H9 (cell line): Measurements from ENCODE around the gene CDH6. TPM values are rescaled to one million over a fixed set of nuclear protein-coding genes. Genes with fewer than 3 reads are reported as not detected.

Source experiments
- DNase-seq: peaks from one replicate; pipeline ENCODE4 v3.0.0-alpha.2; 2017
- H2AFZ ChIP-seq: one replicate; pipeline ENCODE4 v1.6.1; 2013; ENCODE audit warnings: mild to moderate bottlenecking, low read length, control low read depth, moderate library complexity
- H2AK5ac ChIP-seq: 2 replicates; pipeline ENCODE4 v1.6.1; 2013; ENCODE audit warnings: low read length, control low read depth, mixed read lengths; ENCODE audit not compliant: insufficient read length
- H2BK120ac ChIP-seq: one replicate; pipeline ENCODE4 v1.6.1; 2013; ENCODE audit warnings: low read depth, mild to moderate bottlenecking, low read length, control low read depth, inconsistent platforms; ENCODE audit not compliant: poor library complexity, severe bottlenecking
- H2BK12ac ChIP-seq: 2 replicates; pipeline ENCODE4 v1.6.1; 2013; ENCODE audit warnings: low read length, control low read depth, mixed read lengths, low read depth; ENCODE audit not compliant: insufficient read length
- H2BK15ac ChIP-seq: 2 replicates; pipeline ENCODE4 v1.6.1; 2013; ENCODE audit warnings: low read depth, low read length, control low read depth
- H2BK20ac ChIP-seq: one replicate; pipeline ENCODE4 v1.6.1; 2013; ENCODE audit warnings: low read depth, mild to moderate bottlenecking, low read length, control low read depth, inconsistent platforms; ENCODE audit not compliant: poor library complexity, severe bottlenecking
- H2BK5ac ChIP-seq: 2 replicates; pipeline ENCODE4 v1.6.1; 2013; ENCODE audit warnings: low read length, control low read depth, mixed read lengths; ENCODE audit not compliant: insufficient read length
- H3K14ac ChIP-seq: 2 replicates; pipeline ENCODE4 v1.6.1; 2013; ENCODE audit warnings: low read length, control low read depth; ENCODE audit not compliant: insufficient read depth
- H3K18ac ChIP-seq: 2 replicates; pipeline ENCODE4 v1.6.1; 2013; ENCODE audit warnings: low read depth, mild to moderate bottlenecking, mixed read lengths, low read length, control low read depth; ENCODE audit not compliant: insufficient read length
- H3K23ac ChIP-seq: 2 replicates; pipeline ENCODE4 v1.6.1; 2013; ENCODE audit warnings: low read length, control low read depth, mixed read lengths, low read depth; ENCODE audit not compliant: insufficient read length
- H3K23me2 ChIP-seq: 2 replicates; pipeline ENCODE4 v1.6.1; 2013; ENCODE audit warnings: low read depth, mild to moderate bottlenecking, mixed read lengths, low read length, control low read depth; ENCODE audit not compliant: insufficient read length, poor library complexity, severe bottlenecking
- H3K27ac ChIP-seq: 2 replicates; pipeline ENCODE4 v1.5.1; 2013; ENCODE audit warnings: low read length, control low read depth, mixed read lengths, low read depth; ENCODE audit not compliant: insufficient read length
- H3K27me3 ChIP-seq: 2 replicates; pipeline ENCODE4 v1.6.1; 2013; ENCODE audit warnings: low read length, control low read depth, inconsistent platforms; ENCODE audit not compliant: insufficient read depth
- H3K4ac ChIP-seq: 2 replicates; pipeline ENCODE4 v1.6.1; 2013; ENCODE audit warnings: low read depth, mild to moderate bottlenecking, control low read depth, inconsistent platforms, low read length, moderate library complexity
- H3K4me1 ChIP-seq: 2 replicates; pipeline ENCODE4 v1.6.1; 2013; ENCODE audit warnings: low read length, control low read depth, inconsistent platforms; ENCODE audit not compliant: insufficient read depth
- H3K4me2 ChIP-seq: 2 replicates; pipeline ENCODE4 v1.6.1; 2013; ENCODE audit warnings: low read length, control low read depth, mixed read lengths; ENCODE audit not compliant: insufficient read length, insufficient read depth
- H3K56ac ChIP-seq: 2 replicates; pipeline ENCODE4 v1.6.1; 2013; ENCODE audit warnings: low read depth, mild to moderate bottlenecking, mixed read lengths, low read length, control low read depth; ENCODE audit not compliant: insufficient read length
- H3K79me1 ChIP-seq: 2 replicates; pipeline ENCODE4 v1.6.1; 2013; ENCODE audit warnings: low read depth, mild to moderate bottlenecking, moderate library complexity, low read length, control low read depth, inconsistent platforms; ENCODE audit not compliant: insufficient read depth, poor library complexity, severe bottlenecking
- H3K79me2 ChIP-seq: 2 replicates; pipeline ENCODE4 v1.6.1; 2013; ENCODE audit warnings: low read length, control low read depth, inconsistent platforms; ENCODE audit not compliant: insufficient read depth
- H3K9ac ChIP-seq: 2 replicates; pipeline ENCODE4 v1.6.1; 2013; ENCODE audit warnings: low read length, control low read depth, mixed read lengths; ENCODE audit not compliant: insufficient read length; ENCODE audit errors: extremely low read depth
- H3K9me3 ChIP-seq: one replicate; pipeline ENCODE4 v1.6.1; 2013; ENCODE audit warnings: low read depth, low read length, inconsistent platforms; ENCODE audit not compliant: control insufficient read depth
- H3T11ph ChIP-seq: one replicate; pipeline ENCODE4 v1.6.1; 2013; ENCODE audit warnings: mild to moderate bottlenecking, low read length, control low read depth, inconsistent platforms
- H4K20me1 ChIP-seq: one replicate; pipeline ENCODE4 v1.6.1; 2013; ENCODE audit not compliant: control insufficient read depth, insufficient read length, insufficient read depth
- H4K5ac ChIP-seq: 2 replicates; pipeline ENCODE4 v1.6.1; 2013; ENCODE audit warnings: low read depth, mild to moderate bottlenecking, mixed read lengths, low read length, control low read depth; ENCODE audit not compliant: insufficient read length
- H4K8ac ChIP-seq: replicated peaks from 2 replicates; pipeline ENCODE4 v1.6.1; 2013; ENCODE audit warnings: low read length, control low read depth, mixed read lengths, low read depth; ENCODE audit not compliant: insufficient read length
- H4K91ac ChIP-seq: 2 replicates; pipeline ENCODE4 v1.6.1; 2013; ENCODE audit warnings: low read depth, mild to moderate bottlenecking, moderate library complexity, mixed read lengths, low read length, control low read depth; ENCODE audit not compliant: insufficient read length
- H3K27ac Mint-ChIP-seq, 3 experiments: 2 replicates in 2 of 3; 3 replicates in 1 of 3; pipeline ENCODE4 v1.8.0; 2020 to 2021; ENCODE audit warnings: mixed read lengths in 3 of 3, mild to moderate bottlenecking in 1 of 3, moderate library complexity in 1 of 3
- H3K27me3 Mint-ChIP-seq: 2 replicates; pipeline ENCODE4 v1.8.0; 2021; ENCODE audit warnings: low read depth, mild to moderate bottlenecking, moderate library complexity, mixed read lengths
- H3K36me3 Mint-ChIP-seq, 3 experiments: 2 replicates in 2 of 3; 3 replicates in 1 of 3; pipeline ENCODE4 v1.8.0; 2020 to 2021; ENCODE audit warnings: low read depth in 3 of 3, mixed read lengths in 3 of 3; ENCODE audit not compliant: insufficient read depth in 1 of 3
- H3K4me1 Mint-ChIP-seq, 2 experiments: 2 replicates each; pipeline ENCODE4 v1.8.0; 2020; ENCODE audit warnings: mixed read lengths in 2 of 2
- H3K4me3 Mint-ChIP-seq, 2 experiments: 2 replicates in 1 of 2; 3 replicates in 1 of 2; pipeline ENCODE4 v1.8.0; 2020 to 2021; ENCODE audit warnings: mild to moderate bottlenecking in 2 of 2, mixed read lengths in 2 of 2, moderate library complexity in 1 of 2
- H3K9me3 Mint-ChIP-seq, 2 experiments: 2 replicates in 1 of 2; 3 replicates in 1 of 2; pipeline ENCODE4 v1.8.0; 2020; ENCODE audit warnings: mild to moderate bottlenecking in 2 of 2, mixed read lengths in 2 of 2, moderate library complexity in 1 of 2
- CTCF ChIP-seq: fragments of 200-600 bp; sonication (generic); conservative IDR thresholded peaks from 3 replicates; pipeline ENCODE4 v1.8.0; 2021; ENCODE audit warnings: antibody characterized with exemption, mild to moderate bottlenecking
- WGBS: extraction: QIAGEN DNeasy Blood & Tissue Kit; methylation state at CpG from one replicate; pipeline ENCODE4 v1.1.7; 2013; ENCODE audit warnings: missing lambda C conversion rate, low lambda C conversion rate, mixed read lengths; ENCODE audit not compliant: insufficient read length; ENCODE audit errors: extremely low coverage; 5-methylcytosine and 5-hydroxymethylcytosine counted together
- total RNA-seq: library from RNA; stranded (reverse); gene quantifications from 2 replicates; pipeline ENCODE4 v1.2.1, GENCODE V29; 2021

CDH6 gene
- total RNA-seq, 1 experiment from 2014 or later: 11.7 TPM

GRCh38 chr5:31244921-31245320 lies 51.4 kb downstream of the CDH6 start:
- H3K27me3 Mint-ChIP-seq: peaks cover 1% of the 10 kb centered on the region; the same call in 1 of the 2 replicates
- H2BK12ac ChIP-seq: no peak overlapping the region
- H3K4ac ChIP-seq: no peak overlapping the region
- no peak overlapping the region for H3K27ac Mint-ChIP-seq
- no peak overlapping the region for H2BK20ac ChIP-seq
- no peak overlapping the region for H3K9ac ChIP-seq
- no peak overlapping the region for H4K8ac ChIP-seq
- H2AK5ac ChIP-seq: no peak overlapping the region
- no peaks in the 10 kb centered on the region for H3K79me2 ChIP-seq
- peaks cover 0 to 2% (median 0%) of the 10 kb centered on the region in 3 experiments; a peak in 2 of 7 replicates for H3K36me3 Mint-ChIP-seq
- H3K18ac ChIP-seq: no peak overlapping the region
- no peak overlapping the region for H3K4me3 Mint-ChIP-seq
- no peaks in the 10 kb centered on the region for H3K9me3 Mint-ChIP-seq
- H3K4me2 ChIP-seq: no peak overlapping the region
- H3K27ac ChIP-seq: no peak overlapping the region
- no peaks in the 10 kb centered on the region for H3K4me1 Mint-ChIP-seq
- no peaks in the 10 kb centered on the region for H3K23me2 ChIP-seq
- no peaks in the 10 kb centered on the region for H3K4me1 ChIP-seq
- no CpG with 5 or more reads among the region's 1 CpG for WGBS
- no peaks in the 10 kb centered on the region for H3K79me1 ChIP-seq
- no peaks in the 10 kb centered on the region for H3K27me3 ChIP-seq
- no peak overlapping the region for H2AFZ ChIP-seq
- no peak overlapping the region for H4K91ac ChIP-seq
- H4K5ac ChIP-seq: no peak overlapping the region
- TF ChIP-seq CTCF: no peak
- H3T11ph ChIP-seq: no peak overlapping the region
- no peak overlapping the region for H3K56ac ChIP-seq
- H3K23ac ChIP-seq: no peak overlapping the region
- H3K9me3 ChIP-seq: no peaks in the 10 kb centered on the region
- DNase-seq: no peak
- no peak overlapping the region for H3K14ac ChIP-seq
- no peak overlapping the region for H2BK15ac ChIP-seq
- H2BK5ac ChIP-seq: no peak overlapping the region
- H2BK120ac ChIP-seq: no peak overlapping the region
- H4K20me1 ChIP-seq: no peaks in the 10 kb centered on the region
